Measurements from ENCODE around the gene NOL8. TPM values are rescaled to one million over a fixed set of nuclear protein-coding genes. Genes with fewer than 3 reads are reported as not detected.

The NOL8 gene
- total RNA-seq, 1 donor from 2014 or later, result 38.5 TPM

GRCh38 chr9:92289708-92290390, 35.3 kb downstream of the NOL8 start:
- ATAC-seq, result no peak
- no peak overlapping the region for H3K27ac ChIP-seq
- H3K4me3 ChIP-seq, result no peak overlapping the region
- peaks cover 24% of the 10 kb centered on the region for H3K4me1 ChIP-seq
- H3K27me3 ChIP-seq (ENCODE audit: low read depth), result no peaks in the 10 kb centered on the region
- no peak for TF ChIP-seq CTCF (IDR thresholded peaks at IDR 0.05)
- peaks cover 41% of the 10 kb centered on the region for H3K36me3 ChIP-seq
- no peak for DNase-seq
- intact Hi-C loops (cut with DNase I), result no loop called here
- H3K9me3 ChIP-seq, result no peaks in the 10 kb centered on the region

- intact Hi-C loops (cut with DNase I), result no loop called here
- DNase-seq, result no peak
- Histone ChIP-seq H3K9me3 (no peaks in the 10 kb centered on the region), H3K4me1 (no peaks in the 10 kb centered on the region), H3K36me3 (peaks cover 97% of the 10 kb centered on the region), H3K4me3 (no peak overlapping the region), H3K27me3 (ENCODE audit: low read depth) (no peaks in the 10 kb centered on the region), H3K27ac (no peak overlapping the region)
- TF ChIP-seq CTCF (IDR thresholded peaks at IDR 0.05), result no peak
- no peak for ATAC-seq
These were observed 45.8 kb downstream of the NOL8 start for GRCh38 chr9:92279302-92279701.

GRCh38 chr9:92278110-92278509, 47.0 kb downstream of the NOL8 start:
- H3K4me1 ChIP-seq, result no peaks in the 10 kb centered on the region
- H3K9me3 ChIP-seq, result no peaks in the 10 kb centered on the region
- no peak overlapping the region for H3K4me3 ChIP-seq
- ATAC-seq (no peak), DNase-seq (no peak)
- no peaks in the 10 kb centered on the region for H3K27me3 ChIP-seq (ENCODE audit: low read depth)
- intact Hi-C loops (cut with DNase I), result no loop called here
- TF ChIP-seq CTCF (IDR thresholded peaks at IDR 0.05), result no peak
- H3K36me3 ChIP-seq, result peaks cover 97% of the 10 kb centered on the region
- H3K27ac ChIP-seq, result no peak overlapping the region

- no peak for TF ChIP-seq CTCF (IDR thresholded peaks at IDR 0.05)
- H3K27me3 ChIP-seq (ENCODE audit: low read depth), result no peaks in the 10 kb centered on the region
- H3K36me3 ChIP-seq, result peaks cover 98% of the 10 kb centered on the region
- H3K9me3 ChIP-seq, result no peaks in the 10 kb centered on the region
- H3K4me1 ChIP-seq, result no peaks in the 10 kb centered on the region
- DNase-seq (no peak), ATAC-seq (no peak)
- H3K27ac ChIP-seq, result no peak overlapping the region
- no peak overlapping the region for H3K4me3 ChIP-seq
- intact Hi-C loops (cut with DNase I), result no loop called here
These were observed 48.7 kb downstream of the NOL8 start for GRCh38 chr9:92276331-92277032.

GRCh38 chr9:92275541-92275940, 49.6 kb downstream of the NOL8 start:
- H3K36me3 ChIP-seq, result peaks cover 100% of the 10 kb centered on the region
- H3K27me3 ChIP-seq (ENCODE audit: low read depth), result no peaks in the 10 kb centered on the region
- no peak for DNase-seq
- intact Hi-C loops (cut with DNase I), result no loop called here
- no peak for TF ChIP-seq CTCF (IDR thresholded peaks at IDR 0.05)
- ATAC-seq, result no peak
- no peak overlapping the region for H3K4me3 ChIP-seq
- H3K9me3 ChIP-seq, result no peaks in the 10 kb centered on the region
- H3K27ac ChIP-seq, result no peak overlapping the region
- H3K4me1 ChIP-seq, result no peaks in the 10 kb centered on the region
